HepG2 (cell line): Measurements from ENCODE around the gene MSTN. TPM values are rescaled to one million over a fixed set of nuclear protein-coding genes. Genes with fewer than 3 reads are reported as not detected.

Experiments
- ATAC-seq: fragments of 200-7000 bp; cut with Tn5 transposase; 3 replicates; pipeline ENCODE4 v1.9.1; 2020; ENCODE audit warnings: mild to moderate bottlenecking, moderate library complexity
- BruUV-seq: library from RNA; stranded (reverse); fragments of 400-500 nt; replicated peaks from 2 replicates; lab custom pipeline; 2021; lab: Mats Ljungman, UMichigan
- CTCF ChIA-PET: fragments of 300-600 bp; formaldehyde crosslinking; extraction: SDS; loops from one replicate; lab custom pipeline; 2021; ENCODE audit warnings: low total read pairs, inconsistent platforms, low intra/inter-chr PET ratio; lab: Yijun Ruan, JAX
- POLR2A ChIA-PET: fragments of 350-600 bp; sonication (Branson Sonifier 250); formaldehyde crosslinking; loops from one replicate; lab custom pipeline; 2020; ENCODE audit warnings: antibody characterized with exemption, inconsistent platforms; lab: Yijun Ruan, JAX
- DNase-seq: peaks from one replicate; pipeline ENCODE4 v3.0.0-alpha.2; 2015; ENCODE audit warnings: low spot score
- FAIRE-seq: peaks from 3 replicates; lab custom pipeline; 2011; peaks lifted over from hg19 to GRCh38; lab: Jason Lieb, UNC
- H2AFZ ChIP-seq: one replicate; pipeline ENCODE4 v1.6.1; 2011; ENCODE audit warnings: low read length, inconsistent platforms
- H3K27ac ChIP-seq: fragments of 300-600 bp; 3 replicates; pipeline ENCODE4 v1.8.0; 2011; ENCODE audit warnings: mixed run types, mild to moderate bottlenecking, mixed read lengths, low read length, inconsistent platforms; ENCODE audit not compliant: insufficient read depth; ENCODE audit errors: extremely low read length
- H3K27me3 ChIP-seq, 2 experiments: fragments of 200-600 bp in 1 of 2; 2 replicates in 1 of 2; 3 replicates in 1 of 2; pipeline versions ENCODE4 v1.6.0 to v1.8.0; 2011; ENCODE audit warnings: low read length in 2 of 2, mild to moderate bottlenecking in 2 of 2, moderate library complexity in 2 of 2, inconsistent platforms in 1 of 2; ENCODE audit not compliant: insufficient read depth in 2 of 2, control insufficient read depth in 1 of 2
- H3K36me3 ChIP-seq, 2 experiments: fragments of 200-600 bp in 1 of 2; replicated peaks in 1 of 2; 2 replicates in 1 of 2; 3 replicates in 1 of 2; pipeline versions ENCODE4 v1.5.1 to v1.8.0; 2011; ENCODE audit warnings: low read length in 2 of 2, inconsistent platforms in 1 of 2; ENCODE audit not compliant: insufficient read depth in 2 of 2, control insufficient read depth in 1 of 2
- H3K4me1 ChIP-seq: 2 replicates; pipeline ENCODE4 v1.5.1; 2012; ENCODE audit warnings: low read length, inconsistent platforms; ENCODE audit not compliant: insufficient read depth
- H3K4me2 ChIP-seq: 2 replicates; pipeline ENCODE4 v1.6.0; 2011; ENCODE audit warnings: low read depth, low read length, inconsistent platforms
- H3K4me3 ChIP-seq, 3 experiments: fragments of 200-600 bp in 1 of 3; sonication (generic), shearing (Covaris generic) in 1 of 3; replicated peaks in 1 of 3; 2 replicates each; pipeline ENCODE4 v1.5.1; 2011 to 2016; ENCODE audit warnings: low read length in 3 of 3, inconsistent platforms in 2 of 3, low read depth in 2 of 3, mild to moderate bottlenecking in 2 of 3, control low read depth in 1 of 3, mixed read lengths in 1 of 3; ENCODE audit not compliant: insufficient read depth in 1 of 3
- H3K79me2 ChIP-seq: one replicate; pipeline ENCODE4 v1.6.1; 2011; ENCODE audit warnings: low read length, inconsistent platforms; ENCODE audit not compliant: insufficient read depth
- H3K9ac ChIP-seq: 2 replicates; pipeline ENCODE4 v1.6.0; 2011; ENCODE audit warnings: mild to moderate bottlenecking, low read depth, low read length, inconsistent platforms; ENCODE audit not compliant: insufficient read depth
- H3K9me3 ChIP-seq: 2 replicates; pipeline ENCODE4 v1.5.1; 2012; ENCODE audit warnings: mild to moderate bottlenecking, low read length
- H4K20me1 ChIP-seq: 2 replicates; pipeline ENCODE4 v1.6.0; 2011; ENCODE audit warnings: inconsistent platforms, mild to moderate bottlenecking, low read length, moderate library complexity; ENCODE audit not compliant: insufficient read depth
- ETV6 ChIP-seq: sonication (generic); formaldehyde crosslinking; conservative IDR thresholded peaks from 2 replicates; pipeline ENCODE4 v1.4.0; 2020; ENCODE audit warnings: missing genetic modification reagents
- FOXO1 ChIP-seq: sonication (generic); formaldehyde crosslinking; IDR thresholded peaks from 2 replicates; pipeline ENCODE4 v1.4.0; 2020; ENCODE audit warnings: missing genetic modification reagents
- HNRNPK ChIP-seq: fragments of 200-400 bp; formaldehyde crosslinking; IDR thresholded peaks from 2 replicates; pipeline ENCODE4 v1.6.1; 2018; ENCODE audit warnings: low read length, low read depth, moderate library complexity, mild to moderate bottlenecking; ENCODE audit not compliant: poor library complexity, severe bottlenecking
- IKZF4 ChIP-seq: sonication (generic); formaldehyde crosslinking; IDR thresholded peaks from 2 replicates; pipeline ENCODE4 v1.5.1; 2020; ENCODE audit warnings: borderline replicate concordance, mild to moderate bottlenecking, low read depth, missing genetic modification reagents; ENCODE audit errors: not compliant biosample characterization
- MTA1 ChIP-seq: sonication (generic); formaldehyde crosslinking; IDR thresholded peaks from 2 replicates; pipeline ENCODE4 v1.4.0; 2020; ENCODE audit warnings: missing genetic modification reagents, mild to moderate bottlenecking, borderline replicate concordance
- RAD21 ChIP-seq: fragments of 450-650 bp; formaldehyde crosslinking; IDR thresholded peaks from 2 replicates; pipeline ENCODE4 v1.5.0; 2020; ENCODE audit warnings: mild to moderate bottlenecking
- TCF12 ChIP-seq, 2 experiments: fragments of 450-650 bp in 1 of 2; sonication (generic) in 1 of 2; formaldehyde crosslinking in 1 of 2; IDR thresholded peaks; 2 replicates each; pipeline versions ENCODE4 v1.6.1 to v1.8.0; 2017 to 2022; ENCODE audit warnings: antibody characterized with exemption in 1 of 2, mild to moderate bottlenecking in 1 of 2, missing genetic modification reagents in 1 of 2, moderate library complexity in 1 of 2
- ZFP36L2 ChIP-seq: sonication (generic); formaldehyde crosslinking; IDR thresholded peaks from 2 replicates; pipeline ENCODE4 v1.4.0; 2020; ENCODE audit warnings: missing genetic modification reagents
- ZNF136 ChIP-seq: sonication (generic); formaldehyde crosslinking; IDR thresholded peaks from 2 replicates; pipeline ENCODE4 v1.8.1; 2022; ENCODE audit warnings: low read depth, mild to moderate bottlenecking, moderate library complexity, missing genetic modification reagents
- ZNF263 ChIP-seq: sonication (generic); formaldehyde crosslinking; IDR thresholded peaks from 2 replicates; pipeline ENCODE4 v1.4.0; 2020; ENCODE audit warnings: missing genetic modification reagents
- ZNF326 ChIP-seq: sonication (generic); formaldehyde crosslinking; IDR thresholded peaks from 2 replicates; pipeline ENCODE4 v1.4.0; 2020; ENCODE audit warnings: missing genetic modification reagents, borderline replicate concordance
- ZNF333 ChIP-seq: sonication (generic); formaldehyde crosslinking; IDR thresholded peaks from 2 replicates; pipeline ENCODE4 v1.4.0; 2020; ENCODE audit warnings: mild to moderate bottlenecking, missing genetic modification reagents, borderline replicate concordance
- ZNF547 ChIP-seq: sonication (generic); formaldehyde crosslinking; IDR thresholded peaks from 2 replicates; pipeline ENCODE4 v1.5.1; 2020; ENCODE audit warnings: mild to moderate bottlenecking, missing genetic modification reagents
- in situ Hi-C: cut with HindIII; loops from 2 replicates; pipeline ENCODE4 v1.10.0; 2017; ENCODE audit warnings: low pct_unique_long_range_greater_than_20kb; ENCODE audit not compliant: extremely low pct_ligation_motif_present
- intact Hi-C: fragments of 100-400 bp; cut with micrococcal nuclease; formaldehyde crosslinking; loops from one replicate; pipeline ENCODE4 v1.10.0; 2022; ENCODE audit not compliant: unreplicated experiment
- polyA plus RNA-seq, 8 experiments: library from polyadenylated mRNA; depleted of rRNA in 3 of 8; stranded (reverse) in 7 of 8; unstranded in 1 of 8; fragments of >200 nt; fragmentation: Illumina TruSeq in 4 of 8; extraction: Trizol in 4 of 8; gene quantifications; 2 replicates each; pipeline versions ENCODE4 v1.2.1 to v1.2.3, GENCODE V29; 2011 to 2016; ENCODE audit warnings: low read depth in 4 of 8, missing spikeins in 1 of 8, mixed read lengths in 1 of 8; ENCODE audit not compliant: insufficient read depth in 1 of 8
- total RNA-seq, 5 experiments: library from RNA; depleted of rRNA; stranded (reverse); fragments of >200 nt; fragmentation: Illumina TruSeq; extraction: Trizol; gene quantifications; 2 replicates each; pipeline ENCODE4 v1.2.3, GENCODE V29; 2016; ENCODE audit warnings: low read depth in 1 of 5
- TF ChIP-seq, protein P1 (sequence below): IDR thresholded peaks from 2 replicates; pipeline ENCODE4 v1.6.1; 2016; ENCODE audit warnings: mild to moderate bottlenecking, missing biosample characterization, missing genetic modification reagents
- TF ChIP-seq, protein P2 (sequence below): sonication (generic); formaldehyde crosslinking; IDR thresholded peaks from 2 replicates; pipeline ENCODE4 v1.5.0; 2020; ENCODE audit warnings: mild to moderate bottlenecking, low read depth, missing genetic modification reagents, borderline replicate concordance

MSTN gene
- total and polyA plus RNA-seq, 2 of the 13 experiments (the other 11 are each of a cell fraction or from before 2014, with no cell fraction given): 0.04 TPM; not detected in 1

- no peaks in the 10 kb centered on the region for H3K36me3 ChIP-seq
- peaks cover 3 to 7% of the 10 kb centered on the region in 2 experiments; a peak in 2 of 5 replicates for H3K27me3 ChIP-seq
- no peak overlapping the region for H3K4me2 ChIP-seq
- H4K20me1 ChIP-seq: no peaks in the 10 kb centered on the region
- no peak overlapping the region for H3K9ac ChIP-seq
- H2AFZ ChIP-seq: no peak overlapping the region
- in situ Hi-C loops: loop anchor here (25.0 kb wide), 1 partner anchor 389 kb away; the partner anchor contains the start of genes ANKAR and ASNSD1
- FAIRE-seq (no peak), ATAC-seq (no peak), DNase-seq (no peak)
- H3K4me1 ChIP-seq: no peaks in the 10 kb centered on the region
- no peak overlapping the region for H3K4me3 ChIP-seq
- no peaks in the 10 kb centered on the region for H3K79me2 ChIP-seq
- H3K9me3 ChIP-seq: no peaks in the 10 kb centered on the region
- BruUV-seq: no TSS peak
- no peak overlapping the region for H3K27ac ChIP-seq
- CTCF ChIA-PET: no interaction called here
- TF ChIP-seq IKZF4 (CRISPR knock-in tag): no peak
- no peak for TF ChIP-seq HNRNPK
- no peak for TF ChIP-seq ZNF263 (CRISPR knock-in tag)
- TF ChIP-seq ZNF326: no peak
- no peak for TF ChIP-seq ZNF547 (CRISPR knock-in tag)
- no peak for TF ChIP-seq MTA1
- TF ChIP-seq RAD21 (CRISPR knock-in tag): no peak
- TF ChIP-seq TCF12 (IDR thresholded peaks at IDR 0.05): no peak
- TF ChIP-seq TCF12 (CRISPR knock-in tag; IDR thresholded peaks at IDR 0.05): no peak
- TF ChIP-seq, protein P1, sequence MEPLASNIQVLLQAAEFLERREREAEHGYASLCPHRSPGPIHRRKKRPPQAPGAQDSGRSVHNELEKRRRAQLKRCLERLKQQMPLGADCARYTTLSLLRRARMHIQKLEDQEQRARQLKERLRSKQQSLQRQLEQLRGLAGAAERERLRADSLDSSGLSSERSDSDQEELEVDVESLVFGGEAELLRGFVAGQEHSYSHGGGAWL (CRISPR knock-in tag): no peak
- no peak for TF ChIP-seq ZNF333
- no peak for TF ChIP-seq ETV6
- TF ChIP-seq, protein P2, sequence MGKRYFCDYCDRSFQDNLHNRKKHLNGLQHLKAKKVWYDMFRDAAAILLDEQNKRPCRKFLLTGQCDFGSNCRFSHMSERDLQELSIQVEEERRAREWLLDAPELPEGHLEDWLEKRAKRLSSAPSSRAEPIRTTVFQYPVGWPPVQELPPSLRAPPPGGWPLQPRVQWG (CRISPR knock-in tag): no peak
- no peak for TF ChIP-seq FOXO1 (CRISPR knock-in tag)
- TF ChIP-seq ZFP36L2 (CRISPR knock-in tag): no peak
- no peak for TF ChIP-seq ZNF136 (CRISPR knock-in tag)
- POLR2A ChIA-PET: no interaction called here
- intact Hi-C loops: no loop called here
Measured at GRCh38 chr2:190051223-190051622, 11.3 kb downstream of the MSTN start.
